GM13976 (cell line): Measurements from ENCODE around the gene CIROP.

Experiments
- DNase-seq: peaks from one replicate; pipeline ENCODE4 v3.0.0; 2012; ENCODE audit warnings: low spot score
- CTCF ChIP-seq: IDR thresholded peaks from 2 replicates; pipeline ENCODE4 v1.5.1; 2012; ENCODE audit warnings: borderline replicate concordance, mild to moderate bottlenecking; ENCODE audit not compliant: insufficient read depth; ENCODE audit errors: extremely low read depth, missing control alignments, control extremely low read depth
- in situ Hi-C: fragments of 300-500 bp; cut with MboI; formaldehyde crosslinking; loops from one replicate; pipeline ENCODE4 v1.12.0; 2022; ENCODE audit warnings: low sequenced_read_pairs, mixed read lengths, inconsistent platforms; ENCODE audit not compliant: unreplicated experiment

The CIROP gene

GRCh38 chr14:23104591-23105347 lies at the start of gene CIROP:
Gene CIROP (minus strand): TSS chr14:23104989. CDS start chr14:23104920, 69 bp downstream.
- in situ Hi-C loops = no loop called here

GRCh38 chr14:23153851-23154796 lies 49.3 kb upstream of the CIROP start:
- no peak for DNase-seq
- in situ Hi-C loops = no loop called here
- no peak for TF ChIP-seq CTCF

More at GRCh38 chr14:23104591-23105347, at the start of gene CIROP:
- TF ChIP-seq CTCF = no peak
- no peak for DNase-seq

- in situ Hi-C loops = no loop called here
- no peak for DNase-seq
- no peak for TF ChIP-seq CTCF
Measured at GRCh38 chr14:23151342-23151741, 46.6 kb upstream of the CIROP start.

GRCh38 chr14:23149745-23150144 lies 45.0 kb upstream of the CIROP start:
- in situ Hi-C loops = no loop called here
- no peak for TF ChIP-seq CTCF
- no peak for DNase-seq

GRCh38 chr14:23148591-23149249 lies 43.9 kb upstream of the CIROP start:
- in situ Hi-C loops = no loop called here
- DNase-seq = no peak
- no peak for TF ChIP-seq CTCF

- in situ Hi-C loops = no loop called here
- DNase-seq = no peak
- TF ChIP-seq CTCF = no peak
Measured at GRCh38 chr14:23147676-23148075, 42.9 kb upstream of the CIROP start.
